GM21515 (cell line): ENCODE results near the gene FLG2.

Source experiments
- ATAC-seq: cut with Tn5 transposase; IDR thresholded peaks from one replicate; pipeline ENCODE4 v1.9.1; 2021; ENCODE audit not compliant: unreplicated experiment

FLG2 gene

GRCh38 chr1:152359906-152360305, at the start of gene FLG2:
Gene FLG2, minus strand, starts transcription at chr1:152360006. Its CDS starts 1,122 bp downstream, at chr1:152358884.
- no peak for ATAC-seq

DNA sequence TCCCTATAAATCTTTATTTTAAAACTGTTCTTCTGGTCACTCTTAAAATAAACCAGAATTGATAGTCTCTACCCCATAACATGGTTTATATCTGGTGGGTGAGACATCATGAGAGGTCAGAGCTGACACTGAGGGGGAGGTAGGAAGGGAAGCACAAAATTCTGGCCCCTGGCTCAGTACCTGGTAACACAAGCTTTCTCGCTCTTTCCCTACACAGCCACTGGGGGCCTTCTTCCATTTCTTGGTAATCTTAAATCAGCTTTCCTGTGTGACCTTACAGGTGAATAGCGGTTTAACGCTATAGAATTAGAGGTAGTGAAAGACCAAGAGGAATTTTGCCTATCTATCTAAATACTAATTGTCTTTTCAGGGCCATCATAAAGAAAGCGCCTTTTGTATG, 48.9 kb upstream of the FLG2 start:
- no peak for ATAC-seq

DNA sequence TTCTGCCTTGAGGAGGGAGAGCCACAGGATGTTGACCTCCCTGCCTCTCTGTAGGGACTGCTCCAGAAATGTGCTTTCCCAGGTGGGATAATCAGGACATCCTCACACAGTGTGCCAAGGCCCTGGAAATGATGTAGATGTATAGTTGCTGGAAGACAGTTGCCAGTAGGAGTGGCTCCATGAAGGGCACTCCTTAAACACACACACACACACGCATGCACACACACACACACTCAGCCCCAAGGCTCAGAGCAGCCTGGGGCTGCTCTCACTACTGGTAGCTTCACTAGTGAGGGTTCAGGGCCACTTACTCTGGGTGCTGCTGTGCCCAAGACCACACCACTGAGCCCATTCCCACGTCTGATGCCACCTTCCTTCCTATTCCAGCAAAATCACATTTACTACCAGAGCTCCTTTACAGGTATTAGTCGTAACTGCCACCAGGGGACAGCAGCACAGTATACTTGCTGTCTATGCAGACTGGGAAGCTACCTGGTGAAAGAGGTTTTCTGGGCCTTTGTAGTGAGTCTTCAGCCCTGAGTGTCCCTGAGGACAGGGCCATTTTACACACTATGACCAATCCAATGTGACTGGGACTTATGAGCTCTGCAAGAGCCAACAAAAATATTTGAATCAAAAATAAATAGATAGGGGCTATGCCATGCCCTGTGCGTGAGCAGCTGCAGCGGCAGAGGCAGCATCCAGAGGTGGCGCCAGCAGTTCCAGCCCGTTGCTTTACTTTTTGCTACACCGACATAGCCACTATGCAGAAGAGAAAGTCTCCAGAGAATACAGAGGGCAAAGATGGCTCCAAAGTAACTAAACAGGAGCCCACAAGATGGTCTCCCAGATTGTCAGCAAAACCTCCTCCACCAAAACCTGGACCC, 39.2 kb upstream of the FLG2 start:
- no peak for ATAC-seq

- ATAC-seq, result no peak
Measured at GRCh38 chr1:152397474-152397873, 37.7 kb upstream of the FLG2 start.

DNA sequence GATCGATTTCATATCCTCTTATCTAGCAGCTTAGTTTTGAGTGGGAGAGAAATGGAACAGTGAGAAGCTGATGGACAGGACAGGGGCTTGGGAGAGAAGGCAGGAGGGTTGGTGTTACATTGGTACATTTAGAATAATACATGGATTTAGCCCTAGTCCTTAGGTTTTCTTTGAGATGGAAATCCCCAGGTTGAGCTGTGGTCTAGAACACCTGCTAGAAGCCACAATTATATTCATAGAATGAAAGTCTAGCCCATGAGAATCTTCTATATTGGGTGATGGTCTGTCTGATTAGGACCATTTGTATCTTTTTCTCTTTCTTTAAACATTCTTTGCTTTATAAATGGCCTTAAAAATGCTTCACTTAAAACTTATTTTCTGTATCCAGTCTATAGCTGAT, 34.3 kb upstream of the FLG2 start:
- no peak for ATAC-seq

- no peak for ATAC-seq
Measured at GRCh38 chr1:152392909-152393308, 33.1 kb upstream of the FLG2 start.

- no peak for ATAC-seq
Measured at GRCh38 chr1:152388889-152389288, 29.1 kb upstream of the FLG2 start.

GRCh38 chr1:152386940-152387339, 27.1 kb upstream of the FLG2 start:
- ATAC-seq, result no peak

- no peak for ATAC-seq
Measured at GRCh38 chr1:152380932-152381331, 21.1 kb upstream of the FLG2 start.

GRCh38 chr1:152374451-152374850, 14.6 kb upstream of the FLG2 start:
- no peak for ATAC-seq

GRCh38 chr1:152372672-152373071, 12.9 kb upstream of the FLG2 start:
- no peak for ATAC-seq

- ATAC-seq, result no peak
Measured at GRCh38 chr1:152367436-152367835, 7.6 kb upstream of the FLG2 start.

GRCh38 chr1:152356736-152357135, 3.1 kb downstream of the FLG2 start:
- no peak for ATAC-seq

DNA sequence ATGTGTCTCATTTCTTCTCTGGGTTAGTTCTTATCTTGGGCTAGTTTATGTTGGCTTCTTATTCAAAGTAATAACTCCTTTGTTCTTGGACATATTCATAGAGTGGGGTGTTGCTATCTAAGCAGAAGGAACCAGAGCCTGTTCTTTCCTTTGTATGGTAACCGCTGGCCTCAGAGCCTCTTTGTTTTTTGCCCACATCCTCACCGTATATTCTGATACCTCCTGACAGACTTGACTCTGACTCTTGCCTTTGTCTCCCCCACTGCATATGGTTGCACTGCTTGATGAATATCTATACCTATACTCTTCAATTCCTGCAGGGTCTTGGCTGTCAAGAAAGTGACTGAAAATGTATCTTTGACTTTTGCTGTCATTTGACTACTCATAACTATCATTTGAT, 10.2 kb downstream of the FLG2 start:
- ATAC-seq, result no peak

DNA sequence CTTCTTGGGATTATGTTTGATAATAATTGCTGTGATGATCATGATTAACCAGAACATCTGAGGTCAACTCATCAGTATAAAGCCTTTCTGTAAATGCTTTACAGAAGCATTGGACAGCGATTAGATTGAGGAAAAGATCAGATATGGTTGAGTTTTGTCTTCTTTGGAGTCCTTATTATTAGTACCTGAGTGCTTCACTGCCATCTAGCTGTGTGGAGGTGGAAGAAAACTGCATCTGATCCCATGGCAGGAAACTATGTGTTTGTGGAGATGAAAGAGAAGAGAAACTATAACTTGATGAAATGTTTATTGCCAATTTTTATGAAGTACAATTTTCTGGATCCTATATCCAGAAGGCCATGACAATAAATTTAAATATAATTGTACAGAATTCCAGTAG, 11.4 kb downstream of the FLG2 start:
- no peak for ATAC-seq

DNA sequence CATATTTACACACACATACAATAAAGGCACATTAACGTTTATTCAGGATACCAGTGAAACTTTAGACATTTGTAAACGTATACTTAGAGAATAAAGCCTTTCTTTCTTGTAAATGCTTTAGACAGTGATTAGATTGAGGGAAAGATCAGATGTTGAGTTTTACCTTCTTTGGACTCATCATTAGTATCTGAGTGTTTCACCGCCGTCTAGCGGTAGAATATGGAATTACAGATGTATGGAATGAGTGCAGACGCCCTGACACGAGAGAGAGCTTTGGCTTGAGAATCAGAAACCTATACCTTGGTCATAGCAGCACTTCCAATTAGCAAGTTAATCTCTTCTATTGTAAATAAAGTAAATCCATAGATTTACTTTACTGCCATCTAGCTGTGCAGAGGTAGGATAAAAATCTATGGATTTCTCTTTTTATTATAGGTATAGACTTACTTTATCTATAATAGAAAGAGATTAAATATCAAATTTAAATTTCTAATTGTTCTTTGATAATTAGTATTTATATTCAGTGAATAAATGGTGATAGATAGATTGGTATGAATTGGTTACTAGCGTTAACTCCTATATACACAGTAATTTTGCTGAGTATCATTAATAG, 12.6 kb downstream of the FLG2 start:
- ATAC-seq, result no peak

- ATAC-seq, result no peak
Measured at GRCh38 chr1:152344438-152344837, 15.4 kb downstream of the FLG2 start.

GRCh38 chr1:152343006-152343405, 16.8 kb downstream of the FLG2 start:
- ATAC-seq, result no peak

DNA sequence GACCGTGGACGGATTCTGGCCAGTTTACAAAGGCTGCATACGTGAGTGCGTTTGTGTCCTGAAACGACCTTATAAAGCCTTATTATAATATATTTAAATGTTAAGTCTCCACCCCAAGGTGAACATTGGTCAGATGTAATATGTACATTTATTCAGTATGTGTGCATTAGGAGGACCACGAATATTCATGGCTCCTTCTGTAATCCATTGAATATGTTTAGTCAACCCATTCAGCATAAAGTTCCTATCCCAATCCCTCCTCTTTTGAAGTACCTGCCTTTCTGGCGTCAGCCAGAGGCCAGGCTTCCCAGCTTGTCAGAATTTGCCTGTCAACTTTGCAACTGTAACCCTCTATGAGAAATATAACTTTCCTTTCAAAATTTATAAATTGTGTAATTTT, 24.4 kb downstream of the FLG2 start:
- no peak for ATAC-seq

DNA sequence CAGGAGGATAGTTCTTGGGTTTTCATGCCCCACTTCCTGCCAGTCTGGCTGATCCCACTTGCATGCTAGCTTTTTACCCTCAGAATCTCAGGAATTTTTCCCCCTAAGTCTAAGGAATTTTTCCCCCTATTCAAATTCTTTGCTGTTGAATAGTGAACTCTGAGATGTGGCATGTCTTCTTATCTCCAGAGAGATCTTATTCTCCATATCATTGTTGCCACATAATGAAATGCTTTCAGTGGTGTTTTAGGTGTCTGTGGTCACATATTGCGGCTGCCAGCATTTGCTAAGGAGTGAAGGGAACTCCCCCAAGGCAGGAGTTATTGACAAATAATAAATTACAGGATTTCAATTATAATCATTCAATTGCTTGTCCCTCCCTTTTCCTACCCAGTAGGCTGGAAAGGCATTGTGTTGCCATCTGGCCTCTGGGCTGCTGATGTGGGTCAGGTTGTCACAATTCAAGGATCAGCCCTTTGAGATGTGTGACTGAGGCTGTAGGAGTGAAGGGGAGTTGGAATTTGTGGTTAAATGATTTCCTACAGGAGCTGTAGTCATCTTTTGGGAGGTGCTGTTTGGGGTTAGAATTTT, 30.9 kb downstream of the FLG2 start:
- ATAC-seq, result no peak

DNA sequence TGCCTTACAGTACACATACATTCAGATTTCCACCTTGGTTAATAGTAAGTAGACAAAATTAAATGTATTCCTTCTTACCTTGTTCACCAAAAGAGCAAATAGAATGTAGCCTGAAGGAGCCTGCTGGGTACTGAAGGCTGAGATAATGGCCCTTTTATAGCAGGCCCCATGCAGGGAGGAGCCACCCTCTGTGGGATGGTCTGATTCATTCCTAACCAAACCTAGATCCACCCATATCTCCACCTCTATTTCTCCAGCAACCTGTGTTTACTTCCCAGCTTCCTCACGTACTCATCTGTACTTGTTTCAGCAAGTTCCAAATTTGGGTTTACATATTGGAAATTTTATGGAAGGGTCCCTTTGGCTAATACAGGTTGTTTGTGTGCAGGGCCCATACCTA, 34.7 kb downstream of the FLG2 start, which contains the start of gene FLG:
Gene FLG, minus strand, starts transcription at position 129 of the 400 bp plus-strand sequence. CDS start 9,783 bp downstream, outside the sequence.
- ATAC-seq, result no peak

- no peak for ATAC-seq
Measured at GRCh38 chr1:152313970-152314369, 45.8 kb downstream of the FLG2 start.
